NCI-H524 treated with DMSO at 0.1 percent for 48 hours (cell line): ENCODE measurements around the gene CHMP5.

Source experiments
- DNase-seq: peaks from one replicate; lab custom pipeline; 2025; lab: John Stamatoyannopoulos, UW

CHMP5 gene

GRCh38 chr9:33244137-33244784 lies 20.6 kb upstream of the CHMP5 start:
- DNase-seq = no peak

DNA sequence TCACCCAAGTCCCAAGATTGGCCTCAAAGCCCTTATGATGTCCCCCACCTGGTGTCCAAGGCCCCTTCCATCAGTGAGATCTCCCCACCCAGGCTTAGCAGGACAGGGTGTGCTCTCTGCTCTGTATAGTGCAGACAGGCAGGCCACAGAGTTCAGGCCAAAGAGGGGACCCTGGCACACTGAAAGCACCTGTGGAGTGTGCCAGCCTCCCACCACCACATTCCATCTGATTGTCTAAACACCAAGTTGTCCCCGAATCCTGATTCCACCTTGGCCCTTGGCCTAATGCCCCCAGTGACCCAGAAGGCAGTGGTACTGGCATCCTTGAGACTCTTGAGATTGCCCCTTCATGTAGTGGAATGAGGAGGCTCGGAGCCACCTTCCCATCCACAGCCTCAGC lies 19.5 kb upstream of the CHMP5 start:
- DNase-seq = no peak

DNA sequence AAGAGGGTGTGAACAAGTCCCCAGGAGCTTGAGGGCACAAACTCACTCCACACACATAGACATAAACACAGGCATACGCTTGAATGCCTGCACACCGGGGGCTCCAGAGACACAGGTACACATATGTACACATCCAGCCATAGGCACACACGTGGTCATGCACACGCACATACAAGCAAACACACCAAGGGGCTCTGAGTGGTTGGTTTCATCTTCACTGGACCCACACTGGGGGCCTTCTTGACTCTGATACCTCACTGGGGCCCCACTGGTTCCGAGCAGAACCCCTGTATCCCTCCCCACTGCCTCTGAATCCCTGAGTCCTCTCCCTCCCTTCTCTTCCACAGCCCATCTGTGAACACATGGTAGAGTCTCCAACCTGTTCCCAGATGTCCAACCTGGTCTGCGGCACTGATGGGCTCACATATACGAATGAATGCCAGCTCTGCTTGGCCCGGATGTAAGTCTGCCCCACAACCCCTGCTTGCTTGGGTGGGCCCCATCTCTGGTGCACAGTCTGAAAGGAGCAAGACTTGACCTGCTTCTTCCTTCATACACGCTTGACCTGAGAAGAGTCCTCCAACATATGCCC lies 18.5 kb upstream of the CHMP5 start:
- no peak for DNase-seq

- no peak for DNase-seq
These were observed 16.2 kb upstream of the CHMP5 start for GRCh38 chr9:33248606-33249005.

DNA sequence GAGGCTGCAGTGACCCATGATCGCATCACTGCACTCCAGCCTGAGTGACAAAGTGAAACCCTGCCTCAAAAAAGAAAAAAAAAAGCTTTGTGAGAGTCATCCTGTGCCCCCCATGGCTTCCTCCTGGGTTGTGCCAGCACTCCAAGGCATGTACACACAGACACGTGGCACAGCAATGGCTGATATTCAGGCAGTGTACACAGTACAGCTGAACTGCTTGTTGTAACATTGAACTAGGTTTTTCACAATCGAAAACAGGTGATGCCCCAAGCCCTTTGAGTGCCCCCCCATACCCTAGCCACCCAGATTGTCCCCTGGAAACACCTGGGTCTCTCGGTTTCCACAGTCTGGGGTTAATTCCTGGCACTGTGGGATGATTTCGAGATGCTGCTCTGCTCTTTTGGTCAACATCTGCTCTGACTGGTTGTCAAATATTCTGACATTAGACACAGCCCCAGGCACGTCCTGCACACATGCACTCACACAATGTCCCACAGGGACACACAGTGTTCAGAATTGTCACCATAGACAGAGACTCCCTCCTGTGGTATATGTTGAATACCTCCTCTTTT lies 15.7 kb upstream of the CHMP5 start:
- DNase-seq = no peak

- DNase-seq = no peak
These were observed 14.9 kb upstream of the CHMP5 start for GRCh38 chr9:33249983-33250382.

GRCh38 chr9:33250458-33250995 lies 14.3 kb upstream of the CHMP5 start:
- no peak for DNase-seq

DNA sequence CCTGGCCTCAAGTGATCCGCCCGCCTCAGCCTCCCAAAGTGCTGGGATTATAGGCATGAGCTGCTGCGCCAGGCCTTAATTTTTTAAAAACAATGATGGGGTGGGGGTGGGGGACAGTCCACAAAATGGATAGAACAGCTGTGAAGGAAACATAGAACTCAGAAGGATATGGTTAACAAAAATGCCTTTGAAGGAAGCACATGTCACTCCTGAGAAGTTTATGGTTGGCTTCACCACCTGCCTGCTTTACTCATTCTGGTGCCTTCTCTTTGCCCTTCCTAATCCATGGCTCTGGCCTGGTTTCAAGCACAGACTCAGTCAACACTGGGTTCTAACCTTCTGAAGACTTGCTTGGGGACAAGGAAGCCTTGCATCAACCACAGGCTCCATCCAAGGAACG lies 10.6 kb upstream of the CHMP5 start:
- no peak for DNase-seq

DNA sequence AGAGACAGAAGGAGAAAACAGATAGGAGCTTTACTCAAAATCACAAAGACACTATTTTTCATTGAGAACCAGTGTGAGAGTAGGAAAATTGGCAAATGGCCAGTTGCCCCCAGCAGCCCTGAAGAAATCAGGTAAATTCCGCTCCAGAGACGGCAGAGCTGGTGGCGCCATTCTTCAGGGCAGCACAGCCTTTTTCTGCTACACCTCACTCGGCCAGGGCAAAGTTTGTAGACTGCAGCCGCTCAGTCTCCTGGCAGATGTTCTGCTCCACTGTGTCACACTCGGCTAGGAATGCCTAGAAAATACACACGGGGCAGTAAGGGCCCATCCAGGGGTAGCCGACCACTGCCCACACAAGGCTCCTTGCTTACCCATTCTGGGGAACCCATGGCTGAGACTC lies 9.8 kb upstream of the CHMP5 start:
- DNase-seq = no peak

GRCh38 chr9:33255471-33255870 lies 9.4 kb upstream of the CHMP5 start:
- DNase-seq = no peak

DNA sequence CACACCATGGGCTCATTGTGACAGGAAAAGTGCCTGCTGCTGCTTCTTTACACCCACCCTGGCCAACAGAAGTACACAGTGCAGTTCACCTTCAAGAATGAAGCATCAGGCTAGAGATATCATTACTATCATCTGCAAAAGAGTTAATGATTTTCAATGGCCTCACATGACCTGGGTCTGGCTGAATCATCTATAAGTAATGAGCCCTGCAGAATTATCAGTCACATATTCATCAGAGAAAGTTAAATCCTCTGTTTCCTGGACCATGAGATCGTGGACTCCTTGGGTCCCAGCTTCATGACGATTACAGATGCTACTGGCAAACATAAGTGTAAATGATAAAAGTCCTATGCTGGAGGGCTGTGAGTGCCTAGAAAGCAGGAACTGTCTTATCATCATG lies 8.6 kb upstream of the CHMP5 start:
- DNase-seq = no peak

DNA sequence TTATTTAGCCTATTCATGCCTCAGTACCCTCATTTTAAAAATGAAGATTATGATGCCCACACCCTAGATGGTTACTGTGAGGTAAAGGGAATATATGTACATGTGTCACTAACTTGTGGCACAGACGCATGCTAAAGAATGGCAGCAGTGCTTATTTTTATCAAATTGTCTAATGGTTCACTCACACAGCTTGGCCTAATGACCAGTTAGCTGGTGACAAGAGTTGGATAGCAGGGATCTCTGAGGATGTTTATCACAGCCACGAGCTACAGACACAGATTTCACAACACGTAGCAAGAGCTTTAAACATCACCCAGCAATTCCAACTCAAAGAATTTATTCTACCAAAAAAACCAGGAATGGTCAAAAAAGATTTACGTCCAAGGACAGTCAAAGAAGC lies 7.6 kb upstream of the CHMP5 start:
- DNase-seq = no peak

DNA sequence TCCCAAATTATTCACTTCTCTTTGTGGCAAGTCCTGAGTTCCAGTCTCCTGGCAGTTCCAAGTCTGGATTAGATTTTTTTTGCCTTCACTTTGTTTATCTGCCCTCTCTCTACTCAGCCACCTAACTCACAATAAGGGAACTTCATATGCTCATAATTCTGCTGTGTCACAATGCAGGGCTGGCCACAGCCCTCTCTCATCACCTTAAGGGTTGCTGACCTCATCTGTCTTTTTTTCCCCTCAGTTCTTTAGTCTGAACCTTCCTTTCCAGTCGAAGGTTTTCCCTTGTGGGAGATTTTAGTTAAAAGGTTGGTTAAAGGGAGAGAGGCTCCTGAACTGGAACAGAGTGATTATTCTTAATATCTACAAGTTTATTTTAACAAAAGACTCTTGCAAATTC lies 4.5 kb upstream of the CHMP5 start:
- DNase-seq = no peak

DNA sequence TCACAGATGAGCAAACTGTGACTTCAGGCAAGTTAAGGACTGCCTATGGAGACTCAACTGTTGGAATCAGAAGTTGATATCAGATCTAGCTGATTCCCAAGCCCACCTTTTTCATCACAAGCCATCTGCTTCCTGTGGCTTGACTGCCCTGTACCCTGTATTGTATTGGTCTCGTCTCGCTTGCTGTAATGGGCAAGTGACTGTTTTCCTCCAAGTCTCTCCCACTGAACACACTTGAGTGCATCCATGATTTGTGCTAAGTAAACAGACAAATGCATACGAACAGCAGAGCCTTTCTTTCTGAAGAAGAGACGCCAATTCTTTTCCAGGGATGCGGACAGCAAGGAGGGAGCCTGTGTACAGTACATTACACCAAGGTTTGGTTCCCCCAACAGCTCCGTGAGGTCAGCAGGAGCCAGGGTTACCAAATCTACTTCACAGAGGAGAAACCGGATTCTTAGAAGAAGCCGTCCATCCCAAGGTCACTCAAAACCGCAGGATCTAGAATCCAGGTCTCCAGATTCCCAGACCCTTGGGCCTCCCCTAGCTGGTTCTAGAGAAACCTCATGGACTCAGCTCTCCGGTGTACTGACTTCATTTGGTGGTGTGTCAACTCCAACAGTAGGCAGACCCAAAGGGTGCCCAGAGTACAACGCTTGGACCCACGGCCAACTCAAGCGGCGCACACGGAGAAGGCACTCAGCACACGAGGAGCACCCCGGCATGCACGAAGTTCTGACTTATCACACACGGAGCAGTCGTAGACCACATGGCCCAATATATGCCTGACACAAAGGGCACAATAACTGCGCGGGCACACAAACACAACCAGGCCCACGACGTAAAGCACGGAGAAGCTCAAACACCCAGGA lies 1.5 kb upstream of the CHMP5 start:
- DNase-seq = no peak

DNA sequence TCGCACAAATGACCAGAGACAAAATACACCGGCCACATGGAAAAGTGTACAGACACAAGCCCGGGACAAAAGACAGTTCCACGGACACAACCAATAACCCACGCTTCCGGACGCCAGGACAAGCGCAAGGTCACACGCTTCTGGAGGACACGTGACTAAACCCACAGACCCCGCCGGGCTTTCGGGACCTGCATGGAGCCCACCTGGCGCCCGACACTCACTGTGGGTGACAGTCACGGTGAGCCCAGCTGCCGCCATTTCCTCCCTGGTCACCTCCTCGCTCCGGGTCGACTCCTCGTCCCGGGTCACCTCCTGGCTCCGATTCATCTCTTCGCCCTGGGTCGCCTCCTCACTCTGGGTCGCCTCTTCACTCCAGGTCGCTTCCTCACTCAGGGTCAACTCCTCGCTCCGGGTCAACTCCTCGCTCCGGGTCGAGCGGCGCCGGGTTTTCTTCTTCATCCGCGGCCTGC lies 811 bp upstream of the CHMP5 start:
- no peak for DNase-seq

- no peak for DNase-seq
These were observed 489 bp downstream of the CHMP5 start for GRCh38 chr9:33265211-33265865.

GRCh38 chr9:33267151-33267767 lies 2.4 kb downstream of the CHMP5 start:
- no peak for DNase-seq

DNA sequence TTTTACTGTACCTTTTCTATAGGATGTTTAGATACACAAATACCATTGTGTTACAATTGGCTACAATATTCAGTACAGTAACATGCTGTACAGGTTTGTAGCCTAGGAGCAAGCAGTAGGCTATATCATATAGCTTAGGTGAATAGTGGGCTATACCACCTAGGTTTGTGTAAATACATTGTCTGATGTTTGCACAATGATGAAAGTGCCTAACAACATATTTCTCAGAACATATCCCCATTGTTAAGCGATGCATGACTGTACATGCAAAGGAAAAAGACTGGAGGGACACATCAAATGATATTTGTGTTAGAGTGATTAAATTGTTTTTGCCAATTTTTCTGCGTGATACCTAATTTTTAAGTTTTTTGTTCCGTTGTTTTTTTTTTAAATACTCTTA lies 5.3 kb downstream of the CHMP5 start:
- DNase-seq = no peak

- DNase-seq = no peak
These were observed 7.2 kb downstream of the CHMP5 start for GRCh38 chr9:33272061-33272460.

- no peak for DNase-seq
These were observed 8.6 kb downstream of the CHMP5 start for GRCh38 chr9:33273266-33273971.

DNA sequence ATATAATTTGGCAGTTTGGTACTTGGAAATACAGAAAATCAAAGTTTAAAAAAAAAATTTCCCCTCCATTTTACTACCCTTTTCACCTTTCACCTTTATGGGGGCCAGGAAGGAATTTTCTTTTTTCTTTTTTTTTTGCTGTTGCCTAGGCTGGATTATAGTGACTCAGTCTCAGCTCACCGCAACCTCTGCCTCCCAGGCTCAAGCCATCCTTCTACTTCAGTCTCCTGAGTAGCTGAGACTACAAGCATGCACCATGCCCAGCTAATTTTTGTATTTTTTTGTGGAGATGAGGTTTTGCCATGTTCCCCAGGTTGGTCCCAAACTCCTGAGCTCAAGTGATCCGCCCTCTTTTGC lies 9.1 kb downstream of the CHMP5 start:
- DNase-seq = no peak
